H9 (cell line): ENCODE data around the gene IL36RN. TPM values are rescaled to one million over a fixed set of nuclear protein-coding genes. Genes with fewer than 3 reads are reported as not detected.

ENCODE experiments used
- DNase-seq: peaks from one replicate; pipeline ENCODE4 v3.0.0-alpha.2; 2017
- H2AFZ ChIP-seq: one replicate; pipeline ENCODE4 v1.6.1; 2013; ENCODE audit warnings: mild to moderate bottlenecking, low read length, control low read depth, moderate library complexity
- H2AK5ac ChIP-seq: 2 replicates; pipeline ENCODE4 v1.6.1; 2013; ENCODE audit warnings: low read length, control low read depth, mixed read lengths; ENCODE audit not compliant: insufficient read length
- H2BK120ac ChIP-seq: one replicate; pipeline ENCODE4 v1.6.1; 2013; ENCODE audit warnings: low read depth, mild to moderate bottlenecking, low read length, control low read depth, inconsistent platforms; ENCODE audit not compliant: poor library complexity, severe bottlenecking
- H2BK12ac ChIP-seq: 2 replicates; pipeline ENCODE4 v1.6.1; 2013; ENCODE audit warnings: low read length, control low read depth, mixed read lengths, low read depth; ENCODE audit not compliant: insufficient read length
- H2BK15ac ChIP-seq: 2 replicates; pipeline ENCODE4 v1.6.1; 2013; ENCODE audit warnings: low read depth, low read length, control low read depth
- H2BK20ac ChIP-seq: one replicate; pipeline ENCODE4 v1.6.1; 2013; ENCODE audit warnings: low read depth, mild to moderate bottlenecking, low read length, control low read depth, inconsistent platforms; ENCODE audit not compliant: poor library complexity, severe bottlenecking
- H2BK5ac ChIP-seq: 2 replicates; pipeline ENCODE4 v1.6.1; 2013; ENCODE audit warnings: low read length, control low read depth, mixed read lengths; ENCODE audit not compliant: insufficient read length
- H3K14ac ChIP-seq: 2 replicates; pipeline ENCODE4 v1.6.1; 2013; ENCODE audit warnings: low read length, control low read depth; ENCODE audit not compliant: insufficient read depth
- H3K18ac ChIP-seq: 2 replicates; pipeline ENCODE4 v1.6.1; 2013; ENCODE audit warnings: low read depth, mild to moderate bottlenecking, mixed read lengths, low read length, control low read depth; ENCODE audit not compliant: insufficient read length
- H3K23ac ChIP-seq: 2 replicates; pipeline ENCODE4 v1.6.1; 2013; ENCODE audit warnings: low read length, control low read depth, mixed read lengths, low read depth; ENCODE audit not compliant: insufficient read length
- H3K23me2 ChIP-seq: 2 replicates; pipeline ENCODE4 v1.6.1; 2013; ENCODE audit warnings: low read depth, mild to moderate bottlenecking, mixed read lengths, low read length, control low read depth; ENCODE audit not compliant: insufficient read length, poor library complexity, severe bottlenecking
- H3K27ac ChIP-seq: 2 replicates; pipeline ENCODE4 v1.5.1; 2013; ENCODE audit warnings: low read length, control low read depth, mixed read lengths, low read depth; ENCODE audit not compliant: insufficient read length
- H3K27me3 ChIP-seq: 2 replicates; pipeline ENCODE4 v1.6.1; 2013; ENCODE audit warnings: low read length, control low read depth, inconsistent platforms; ENCODE audit not compliant: insufficient read depth
- H3K4ac ChIP-seq: 2 replicates; pipeline ENCODE4 v1.6.1; 2013; ENCODE audit warnings: low read depth, mild to moderate bottlenecking, control low read depth, inconsistent platforms, low read length, moderate library complexity
- H3K4me1 ChIP-seq: 2 replicates; pipeline ENCODE4 v1.6.1; 2013; ENCODE audit warnings: low read length, control low read depth, inconsistent platforms; ENCODE audit not compliant: insufficient read depth
- H3K4me2 ChIP-seq: 2 replicates; pipeline ENCODE4 v1.6.1; 2013; ENCODE audit warnings: low read length, control low read depth, mixed read lengths; ENCODE audit not compliant: insufficient read length, insufficient read depth
- H3K56ac ChIP-seq: 2 replicates; pipeline ENCODE4 v1.6.1; 2013; ENCODE audit warnings: low read depth, mild to moderate bottlenecking, mixed read lengths, low read length, control low read depth; ENCODE audit not compliant: insufficient read length
- H3K79me1 ChIP-seq: 2 replicates; pipeline ENCODE4 v1.6.1; 2013; ENCODE audit warnings: low read depth, mild to moderate bottlenecking, moderate library complexity, low read length, control low read depth, inconsistent platforms; ENCODE audit not compliant: insufficient read depth, poor library complexity, severe bottlenecking
- H3K79me2 ChIP-seq: 2 replicates; pipeline ENCODE4 v1.6.1; 2013; ENCODE audit warnings: low read length, control low read depth, inconsistent platforms; ENCODE audit not compliant: insufficient read depth
- H3K9ac ChIP-seq: 2 replicates; pipeline ENCODE4 v1.6.1; 2013; ENCODE audit warnings: low read length, control low read depth, mixed read lengths; ENCODE audit not compliant: insufficient read length; ENCODE audit errors: extremely low read depth
- H3K9me3 ChIP-seq: one replicate; pipeline ENCODE4 v1.6.1; 2013; ENCODE audit warnings: low read depth, low read length, inconsistent platforms; ENCODE audit not compliant: control insufficient read depth
- H3T11ph ChIP-seq: one replicate; pipeline ENCODE4 v1.6.1; 2013; ENCODE audit warnings: mild to moderate bottlenecking, low read length, control low read depth, inconsistent platforms
- H4K20me1 ChIP-seq: one replicate; pipeline ENCODE4 v1.6.1; 2013; ENCODE audit not compliant: control insufficient read depth, insufficient read length, insufficient read depth
- H4K5ac ChIP-seq: 2 replicates; pipeline ENCODE4 v1.6.1; 2013; ENCODE audit warnings: low read depth, mild to moderate bottlenecking, mixed read lengths, low read length, control low read depth; ENCODE audit not compliant: insufficient read length
- H4K8ac ChIP-seq: replicated peaks from 2 replicates; pipeline ENCODE4 v1.6.1; 2013; ENCODE audit warnings: low read length, control low read depth, mixed read lengths, low read depth; ENCODE audit not compliant: insufficient read length
- H4K91ac ChIP-seq: 2 replicates; pipeline ENCODE4 v1.6.1; 2013; ENCODE audit warnings: low read depth, mild to moderate bottlenecking, moderate library complexity, mixed read lengths, low read length, control low read depth; ENCODE audit not compliant: insufficient read length
- H3K27ac Mint-ChIP-seq, 3 experiments: 2 replicates in 2 of 3; 3 replicates in 1 of 3; pipeline ENCODE4 v1.8.0; 2020 to 2021; ENCODE audit warnings: mixed read lengths in 3 of 3, mild to moderate bottlenecking in 1 of 3, moderate library complexity in 1 of 3
- H3K27me3 Mint-ChIP-seq: 2 replicates; pipeline ENCODE4 v1.8.0; 2021; ENCODE audit warnings: low read depth, mild to moderate bottlenecking, moderate library complexity, mixed read lengths
- H3K36me3 Mint-ChIP-seq, 3 experiments: 2 replicates in 2 of 3; 3 replicates in 1 of 3; pipeline ENCODE4 v1.8.0; 2020 to 2021; ENCODE audit warnings: low read depth in 3 of 3, mixed read lengths in 3 of 3; ENCODE audit not compliant: insufficient read depth in 1 of 3
- H3K4me1 Mint-ChIP-seq, 2 experiments: 2 replicates each; pipeline ENCODE4 v1.8.0; 2020; ENCODE audit warnings: mixed read lengths in 2 of 2
- H3K4me3 Mint-ChIP-seq, 2 experiments: 2 replicates in 1 of 2; 3 replicates in 1 of 2; pipeline ENCODE4 v1.8.0; 2020 to 2021; ENCODE audit warnings: mild to moderate bottlenecking in 2 of 2, mixed read lengths in 2 of 2, moderate library complexity in 1 of 2
- H3K9me3 Mint-ChIP-seq, 2 experiments: 2 replicates in 1 of 2; 3 replicates in 1 of 2; pipeline ENCODE4 v1.8.0; 2020; ENCODE audit warnings: mild to moderate bottlenecking in 2 of 2, mixed read lengths in 2 of 2, moderate library complexity in 1 of 2
- WGBS: extraction: QIAGEN DNeasy Blood & Tissue Kit; methylation state at CpG from one replicate; pipeline ENCODE4 v1.1.7; 2013; ENCODE audit warnings: missing lambda C conversion rate, low lambda C conversion rate, mixed read lengths; ENCODE audit not compliant: insufficient read length; ENCODE audit errors: extremely low coverage; 5-methylcytosine and 5-hydroxymethylcytosine counted together
- total RNA-seq: library from RNA; stranded (reverse); gene quantifications from 2 replicates; pipeline ENCODE4 v1.2.1, GENCODE V29; 2021
- TF ChIP-seq, protein P1 (sequence below): fragments of 200-600 bp; sonication (generic); conservative IDR thresholded peaks from 3 replicates; pipeline ENCODE4 v1.8.0; 2021; ENCODE audit warnings: antibody characterized with exemption, mild to moderate bottlenecking

IL36RN gene
- total RNA-seq, 1 experiment from 2014 or later, result not detected

DNA sequence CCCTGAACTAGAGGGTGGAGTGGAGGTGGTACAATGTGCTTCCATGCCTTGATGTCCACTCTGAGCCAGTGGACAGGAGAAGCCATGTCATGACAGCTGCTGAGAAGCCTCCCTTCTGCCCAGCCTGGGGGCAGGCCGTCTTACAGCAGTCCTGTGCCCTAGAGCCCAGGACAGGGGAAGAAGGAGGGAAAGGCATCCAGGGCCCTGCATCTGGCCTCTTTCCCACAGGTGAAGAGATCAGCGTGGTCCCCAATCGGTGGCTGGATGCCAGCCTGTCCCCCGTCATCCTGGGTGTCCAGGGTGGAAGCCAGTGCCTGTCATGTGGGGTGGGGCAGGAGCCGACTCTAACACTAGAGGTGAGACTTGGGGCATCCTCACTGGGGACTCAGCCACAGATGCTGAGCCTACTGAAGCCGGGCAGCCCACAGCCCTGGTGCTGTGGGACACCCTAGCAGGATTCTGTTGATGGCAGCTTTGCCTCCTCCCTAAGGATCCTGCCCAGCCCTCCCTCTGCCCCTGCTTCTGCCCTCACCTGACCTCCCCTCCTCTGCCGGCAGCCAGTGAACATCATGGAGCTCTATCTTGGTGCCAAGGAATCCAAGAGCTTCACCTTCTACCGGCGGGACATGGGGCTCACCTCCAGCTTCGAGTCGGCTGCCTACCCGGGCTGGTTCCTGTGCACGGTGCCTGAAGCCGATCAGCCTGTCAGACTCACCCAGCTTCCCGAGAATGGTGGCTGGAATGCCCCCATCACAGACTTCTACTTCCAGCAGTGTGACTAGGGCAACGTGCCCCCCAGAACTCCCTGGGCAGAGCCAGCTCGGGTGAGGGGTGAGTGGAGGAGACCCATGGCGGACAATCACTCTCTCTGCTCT lies 3.1 kb downstream of the IL36RN start:
- no peak overlapping the region for H3K4ac ChIP-seq
- Mint-ChIP-seq H3K27ac (no peak overlapping the region), H3K36me3 (peaks cover 0 to 2% (median 0%) of the 10 kb centered on the region in 3 experiments; a peak in 2 of 7 replicates), H3K4me3 (no peak overlapping the region; a peak in 1 of 5 replicates), H3K4me1 (no peaks in the 10 kb centered on the region), H3K27me3 (peaks cover 88% of the 10 kb centered on the region), H3K9me3 (peaks cover 10 to 45% of the 10 kb centered on the region in 2 experiments)
- H3K4me2 ChIP-seq, result no peak overlapping the region
- H3K79me1 ChIP-seq, result no peaks in the 10 kb centered on the region
- H3K9me3 ChIP-seq, result no peaks in the 10 kb centered on the region
- no peak overlapping the region; the same call in 1 of the 2 replicates for H3K14ac ChIP-seq
- no CpG with 5 or more reads among the region's 18 CpGs for WGBS
- H4K5ac ChIP-seq, result no peak overlapping the region
- no peak overlapping the region for H2AK5ac ChIP-seq
- H3K27ac ChIP-seq, result no peak overlapping the region
- H4K20me1 ChIP-seq, result no peaks in the 10 kb centered on the region
- H2BK20ac ChIP-seq, result no peak overlapping the region
- H3K56ac ChIP-seq, result no peak overlapping the region
- no peak overlapping the region for H3K18ac ChIP-seq
- H3K23me2 ChIP-seq, result no peaks in the 10 kb centered on the region
- no peak overlapping the region for H2BK12ac ChIP-seq
- H2BK120ac ChIP-seq, result no peak overlapping the region
- no peak for DNase-seq
- no peak overlapping the region for H4K8ac ChIP-seq
- H2BK5ac ChIP-seq, result no peak overlapping the region
- peaks cover 2% of the 10 kb centered on the region; the same call in 1 of the 2 replicates for H3K27me3 ChIP-seq
- no peak overlapping the region for H3T11ph ChIP-seq
- H2AFZ ChIP-seq, result no peak overlapping the region
- H2BK15ac ChIP-seq, result no peak overlapping the region
- H3K9ac ChIP-seq, result no peak overlapping the region
- TF ChIP-seq, protein P1, sequence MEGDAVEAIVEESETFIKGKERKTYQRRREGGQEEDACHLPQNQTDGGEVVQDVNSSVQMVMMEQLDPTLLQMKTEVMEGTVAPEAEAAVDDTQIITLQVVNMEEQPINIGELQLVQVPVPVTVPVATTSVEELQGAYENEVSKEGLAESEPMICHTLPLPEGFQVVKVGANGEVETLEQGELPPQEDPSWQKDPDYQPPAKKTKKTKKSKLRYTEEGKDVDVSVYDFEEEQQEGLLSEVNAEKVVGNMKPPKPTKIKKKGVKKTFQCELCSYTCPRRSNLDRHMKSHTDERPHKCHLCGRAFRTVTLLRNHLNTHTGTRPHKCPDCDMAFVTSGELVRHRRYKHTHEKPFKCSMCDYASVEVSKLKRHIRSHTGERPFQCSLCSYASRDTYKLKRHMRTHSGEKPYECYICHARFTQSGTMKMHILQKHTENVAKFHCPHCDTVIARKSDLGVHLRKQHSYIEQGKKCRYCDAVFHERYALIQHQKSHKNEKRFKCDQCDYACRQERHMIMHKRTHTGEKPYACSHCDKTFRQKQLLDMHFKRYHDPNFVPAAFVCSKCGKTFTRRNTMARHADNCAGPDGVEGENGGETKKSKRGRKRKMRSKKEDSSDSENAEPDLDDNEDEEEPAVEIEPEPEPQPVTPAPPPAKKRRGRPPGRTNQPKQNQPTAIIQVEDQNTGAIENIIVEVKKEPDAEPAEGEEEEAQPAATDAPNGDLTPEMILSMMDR, result no peak
- no peak overlapping the region for H4K91ac ChIP-seq
- no peaks in the 10 kb centered on the region for H3K79me2 ChIP-seq
- no peak overlapping the region for H3K23ac ChIP-seq
- no peaks in the 10 kb centered on the region for H3K4me1 ChIP-seq
